Urinary bladder (tissue), 4 donors: ENCODE data around the gene POU3F2. TPM values are rescaled to one million over a fixed set of nuclear protein-coding genes. Genes with fewer than 3 reads are reported as not detected.

Experiments
- DNase-seq: peaks from one replicate; pipeline ENCODE4 v3.0.0-alpha.2; 2015; ENCODE audit errors: extremely low spot score
- H3K27ac ChIP-seq: one replicate; pipeline ENCODE4 v1.5.1; 2013; ENCODE audit warnings: low read depth, mild to moderate bottlenecking, moderate library complexity
- H3K36me3 ChIP-seq: one replicate; pipeline ENCODE4 v1.6.1; 2013; ENCODE audit warnings: mild to moderate bottlenecking, moderate library complexity; ENCODE audit not compliant: insufficient read depth
- H3K4me1 ChIP-seq: one replicate; pipeline ENCODE4 v1.6.1; 2013; ENCODE audit warnings: mild to moderate bottlenecking, moderate library complexity; ENCODE audit not compliant: insufficient read depth
- H3K4me3 ChIP-seq: one replicate; pipeline ENCODE4 v1.5.1; 2013; ENCODE audit warnings: low read depth, low read length
- WGBS: extraction: QIAGEN DNeasy Blood & Tissue Kit; methylation state at CpG from one replicate; pipeline ENCODE4 v1.1.7; 2013; 5-methylcytosine and 5-hydroxymethylcytosine counted together
- polyA plus RNA-seq: library from polyadenylated mRNA; stranded (reverse); fragments of 200-250 nt; gene quantifications from one replicate; pipeline ENCODE4 v1.2.3, GENCODE V29; 2013
- total RNA-seq: library from RNA; depleted of rRNA; stranded (reverse); fragments of >200 nt; gene quantifications from one replicate; pipeline ENCODE4 v1.2.3, GENCODE V29; 2014
- donor health status: healthy with polysubstance abuse.
- donor health status: healthy.

POU3F2 gene
- total and polyA plus RNA-seq, 2 donors: 0.03 to 0.16 TPM

DNA sequence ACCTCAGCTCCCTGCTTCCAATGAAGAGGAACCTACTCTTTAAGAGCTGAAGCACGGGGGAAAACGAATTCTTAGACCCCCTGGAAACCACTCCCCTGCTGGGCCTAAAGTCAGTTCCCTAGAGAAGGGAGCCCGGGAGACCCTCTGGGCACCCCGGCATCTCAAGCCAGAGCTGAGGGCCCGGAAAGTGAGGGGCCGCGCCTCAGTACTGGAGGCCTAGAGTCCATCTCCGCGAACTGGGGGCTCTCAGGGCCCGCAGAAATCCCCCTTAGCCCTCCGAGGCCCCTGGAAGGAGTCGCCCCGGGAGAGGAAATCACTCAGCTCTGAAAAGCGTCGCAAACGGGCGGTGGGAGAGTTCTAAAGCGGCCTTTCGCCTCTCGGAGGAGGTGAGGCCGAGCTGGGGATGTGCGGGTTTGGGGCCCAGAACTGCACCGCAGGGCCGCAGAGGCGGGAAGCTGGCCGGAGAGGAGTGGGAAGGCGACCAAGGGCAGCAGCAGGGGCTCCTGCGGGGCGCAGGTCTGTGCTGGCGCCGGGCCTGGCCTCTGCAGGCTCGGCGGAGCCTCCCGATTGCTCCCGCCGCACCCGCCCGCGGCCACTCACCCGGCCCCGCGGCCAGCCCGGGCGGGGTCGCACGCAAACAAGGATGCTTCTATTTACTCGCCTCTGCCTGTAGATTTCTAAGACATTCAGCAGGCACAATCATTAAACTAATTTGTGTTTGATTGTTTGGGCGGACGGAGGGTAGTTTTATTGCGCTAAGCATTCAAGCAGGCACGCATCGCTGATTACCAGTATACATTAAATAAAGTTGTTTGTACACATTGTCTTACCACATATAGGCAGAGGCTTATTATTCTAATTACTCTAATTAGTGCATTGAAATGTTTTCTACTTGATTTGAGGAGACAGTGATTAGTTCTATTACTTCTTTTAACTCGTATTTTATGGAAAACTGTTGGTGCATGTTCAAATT is 9.2 kb downstream of the POU3F2 start:
- H3K36me3 ChIP-seq: no peaks in the 10 kb centered on the region
- H3K4me3 ChIP-seq: no peak overlapping the region
- DNase-seq: no peak
- H3K27ac ChIP-seq: no peak overlapping the region
- no peaks in the 10 kb centered on the region for H3K4me1 ChIP-seq
- 11% methylated on average over 53 of the region's 53 CpGs for WGBS

DNA sequence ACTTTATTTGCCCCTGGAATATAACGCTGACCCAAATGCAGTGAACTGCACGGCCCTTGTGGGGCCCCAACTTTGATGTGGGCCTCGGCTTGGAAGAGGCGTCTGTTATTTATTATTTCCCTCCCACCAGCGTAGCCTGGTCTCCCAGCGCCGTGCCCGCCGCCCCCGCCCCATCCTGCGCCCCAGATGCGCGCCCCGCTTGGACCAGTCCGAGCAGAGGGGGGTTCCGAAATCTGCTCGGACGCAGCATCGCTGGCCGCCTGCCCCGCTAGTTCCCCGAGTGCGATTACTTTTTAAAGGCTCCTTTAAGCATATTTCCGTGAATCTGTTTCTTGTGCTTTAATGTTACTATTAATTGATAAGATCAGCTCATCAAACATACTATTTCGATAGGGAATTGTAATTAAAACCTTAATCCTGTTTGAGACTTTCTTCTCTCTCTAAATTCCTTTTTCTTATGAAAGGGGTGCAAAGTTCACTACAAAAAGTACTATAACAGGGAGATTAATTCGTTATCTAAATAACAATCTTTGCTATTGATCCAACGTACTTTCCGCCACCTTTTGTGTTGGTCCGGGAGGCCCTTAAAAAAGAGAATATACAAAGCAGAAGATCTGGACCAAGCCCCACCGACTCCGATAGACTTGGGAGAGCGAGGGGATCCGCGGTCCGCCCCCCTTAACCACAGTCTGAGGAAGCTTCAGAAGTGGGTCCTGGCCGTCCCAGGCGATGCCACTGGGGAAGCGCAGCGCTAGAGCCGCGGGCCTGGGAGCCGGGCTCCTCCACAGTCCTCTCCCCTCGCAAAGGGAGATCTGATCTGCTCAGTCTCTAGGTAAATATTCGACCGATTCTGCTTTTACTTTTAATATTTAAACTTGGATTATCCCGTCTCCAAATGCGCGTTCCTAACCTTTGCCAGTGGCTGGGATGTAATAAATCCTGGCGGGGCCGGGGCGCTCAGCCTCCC is 10.2 kb downstream of the POU3F2 start:
- no peak overlapping the region for H3K27ac ChIP-seq
- no peaks in the 10 kb centered on the region for H3K36me3 ChIP-seq
- H3K4me3 ChIP-seq: peak overlapping the region; percentile 29
- DNase-seq: no peak
- H3K4me1 ChIP-seq: no peaks in the 10 kb centered on the region
- WGBS: 4% methylated on average over 51 of the region's 51 CpGs

DNA sequence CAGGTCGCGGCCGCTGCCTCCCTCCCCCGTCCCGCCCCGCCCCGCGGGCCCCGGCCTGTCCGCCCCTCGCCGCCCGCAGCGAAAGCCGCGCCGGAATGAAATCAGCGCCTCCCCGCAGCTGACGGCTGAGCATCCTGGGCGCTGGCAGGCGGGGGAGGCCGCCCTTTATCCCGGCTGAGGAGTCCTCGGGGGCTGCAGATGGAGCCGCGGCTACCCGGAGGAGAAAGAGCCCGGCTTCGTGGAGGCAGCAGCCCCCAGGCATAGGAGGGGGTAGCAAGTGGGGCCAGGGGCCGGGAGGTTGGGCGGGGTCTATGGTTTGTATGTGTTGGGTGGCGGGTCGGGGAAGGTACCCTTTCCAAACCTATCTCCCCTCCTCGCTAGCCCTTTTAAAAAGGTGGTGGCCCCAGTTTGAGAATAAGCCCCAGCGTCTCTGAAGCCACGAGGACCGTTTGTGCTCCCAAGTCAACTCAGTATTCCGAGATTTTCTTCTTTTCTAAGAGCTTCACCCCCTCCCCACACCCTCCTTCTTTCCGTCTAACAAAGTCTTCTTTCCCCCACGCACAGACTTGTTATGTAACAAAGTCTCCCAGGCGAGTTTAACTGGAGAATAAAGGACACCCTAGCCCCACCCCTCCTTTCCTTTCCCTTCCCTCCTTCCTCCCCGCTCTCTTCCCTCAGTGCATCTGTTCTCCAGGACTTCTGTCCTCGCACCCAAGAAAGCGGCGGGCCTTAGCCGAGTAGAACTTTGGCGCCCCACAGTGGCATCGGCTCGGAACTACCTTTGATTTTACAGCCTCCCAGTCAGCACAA is 11.0 kb downstream of the POU3F2 start:
- Histone ChIP-seq H3K27ac (no peak overlapping the region), H3K4me1 (no peaks in the 10 kb centered on the region), H3K36me3 (no peaks in the 10 kb centered on the region), H3K4me3 (peak overlapping the region; percentile 29)
- peak; percentile 70 for DNase-seq
- 1% methylated on average over 50 of the region's 50 CpGs for WGBS

DNA sequence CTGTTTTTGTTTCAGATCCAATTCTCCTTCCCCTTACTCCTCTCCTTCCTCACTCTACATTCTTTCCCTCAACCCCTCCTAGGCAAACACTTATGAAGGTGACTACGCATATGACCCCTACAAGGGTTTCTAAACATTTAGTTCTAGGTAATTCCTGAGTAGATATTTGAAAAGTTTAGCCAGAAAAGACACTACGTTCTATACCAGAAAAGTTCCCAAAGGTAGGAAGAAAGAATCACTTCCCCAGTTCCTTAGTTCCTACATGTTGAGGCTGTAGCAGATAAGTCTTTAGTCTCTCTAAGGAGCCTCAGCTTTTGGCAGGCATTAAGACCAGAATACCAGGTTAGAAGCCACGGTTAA is 11.6 kb downstream of the POU3F2 start:
- Histone ChIP-seq H3K36me3 (no peaks in the 10 kb centered on the region), H3K4me1 (no peaks in the 10 kb centered on the region), H3K4me3 (no peak overlapping the region), H3K27ac (no peak overlapping the region)
- no peak for DNase-seq
- WGBS: 58% methylated on average over 3 of the region's 3 CpGs

DNA sequence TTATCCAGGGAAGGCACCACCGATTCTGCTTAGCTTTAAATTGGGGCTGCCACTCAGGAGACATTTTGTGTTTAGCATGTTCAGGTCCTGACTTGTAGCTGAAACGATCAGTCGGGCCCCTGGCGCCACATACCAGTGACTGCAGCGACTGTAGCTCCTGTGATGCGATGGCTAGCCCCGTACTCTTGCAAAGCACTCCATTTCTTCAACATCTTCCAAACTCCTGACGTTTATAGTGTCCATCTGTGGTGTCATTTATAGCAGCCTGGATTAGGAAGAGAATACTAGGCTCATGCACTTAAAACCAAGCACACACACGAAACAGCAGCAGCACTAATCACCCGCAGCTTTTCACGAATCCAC is 13.0 kb downstream of the POU3F2 start:
- DNase-seq: no peak
- WGBS: 27% methylated on average over 11 of the region's 11 CpGs
- Histone ChIP-seq H3K36me3 (no peaks in the 10 kb centered on the region), H3K4me3 (no peak overlapping the region), H3K4me1 (no peaks in the 10 kb centered on the region), H3K27ac (no peak overlapping the region)

DNA sequence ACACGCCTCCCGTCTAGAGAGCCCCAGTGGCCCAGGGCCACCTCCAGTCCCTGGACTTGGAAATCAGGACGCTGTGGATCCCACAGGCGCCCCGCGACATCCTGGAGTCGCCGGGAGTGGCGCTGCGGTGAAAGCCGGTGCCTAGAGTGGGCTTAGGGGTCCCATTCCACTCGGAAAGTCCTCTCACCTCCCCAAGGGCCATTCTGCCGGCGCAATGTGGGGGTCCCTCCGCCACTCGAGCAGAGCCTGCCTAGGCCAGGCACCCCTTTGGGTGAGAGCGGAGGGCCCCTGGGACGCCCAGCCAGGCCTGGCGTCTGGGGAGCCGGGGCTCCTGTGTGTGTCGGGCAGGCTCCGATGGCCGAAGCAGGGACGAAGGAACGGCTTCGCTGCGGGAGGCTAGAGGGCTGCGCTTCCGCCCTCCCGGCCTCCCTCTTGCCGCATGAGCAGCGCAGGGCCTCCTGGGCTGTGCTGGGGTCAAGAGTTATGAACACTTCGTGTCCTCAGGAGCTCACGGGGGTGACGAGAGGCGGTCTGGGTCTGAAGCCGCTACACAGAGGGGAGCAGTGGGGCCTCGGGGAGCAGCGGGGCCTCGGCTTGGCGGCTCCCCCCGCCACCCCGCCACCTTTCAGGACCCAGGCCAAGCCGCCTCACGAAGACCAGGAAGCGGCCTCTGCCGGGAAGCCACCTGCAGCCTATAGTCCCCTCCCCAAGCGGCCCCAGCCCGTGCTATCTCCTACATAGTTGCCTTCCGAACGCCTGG is 13.6 kb downstream of the POU3F2 start:
- Histone ChIP-seq H3K36me3 (no peaks in the 10 kb centered on the region), H3K27ac (no peak overlapping the region), H3K4me1 (no peaks in the 10 kb centered on the region), H3K4me3 (no peak overlapping the region)
- 4% methylated on average over 51 of the region's 51 CpGs for WGBS
- DNase-seq: no peak

DNA sequence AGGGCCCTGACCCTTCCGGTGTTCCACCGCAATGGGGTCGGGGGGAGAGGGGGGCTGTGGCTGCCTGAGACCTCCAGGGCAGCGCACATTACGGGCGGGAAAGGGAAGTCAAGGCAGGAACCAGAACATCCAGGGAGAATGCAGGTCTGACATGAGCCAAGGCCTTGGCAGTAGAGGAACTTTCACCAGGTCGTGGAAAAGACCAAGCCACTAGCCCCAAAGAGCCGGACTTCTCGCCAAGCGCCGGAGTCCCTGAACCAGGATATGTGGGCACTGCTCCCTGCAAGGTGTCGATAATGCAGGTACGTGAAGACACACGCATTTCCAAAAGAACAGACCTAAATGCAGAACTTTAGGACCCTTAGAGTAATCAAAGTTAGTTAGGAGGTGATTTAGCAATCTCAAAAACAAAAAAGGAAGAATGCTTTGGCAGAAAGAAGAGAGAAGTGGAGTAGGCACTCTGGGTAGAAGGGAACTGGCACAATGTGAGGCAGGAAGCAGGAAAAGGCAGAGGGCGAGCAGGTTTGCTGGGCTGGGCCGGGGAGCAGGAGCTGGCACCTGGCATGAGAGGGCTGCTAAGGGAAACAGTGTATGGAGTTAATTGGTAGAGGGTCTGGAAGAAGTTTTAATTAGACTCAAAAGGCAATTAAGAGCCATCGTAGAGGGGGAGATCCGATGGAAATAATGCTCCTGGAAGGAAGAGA is 14.3 kb downstream of the POU3F2 start:
- Histone ChIP-seq H3K27ac (no peak overlapping the region), H3K4me1 (no peaks in the 10 kb centered on the region), H3K36me3 (no peaks in the 10 kb centered on the region), H3K4me3 (no peak overlapping the region)
- 49% methylated on average over 18 of the region's 18 CpGs for WGBS
- no peak for DNase-seq

GRCh38 chr6:98864497-98864896 is 30.1 kb downstream of the POU3F2 start:
- Histone ChIP-seq H3K4me3 (no peak overlapping the region), H3K27ac (no peak overlapping the region), H3K36me3 (no peaks in the 10 kb centered on the region), H3K4me1 (no peaks in the 10 kb centered on the region)
- no peak for DNase-seq
- WGBS: 89% methylated on average over 6 of the region's 6 CpGs

DNA sequence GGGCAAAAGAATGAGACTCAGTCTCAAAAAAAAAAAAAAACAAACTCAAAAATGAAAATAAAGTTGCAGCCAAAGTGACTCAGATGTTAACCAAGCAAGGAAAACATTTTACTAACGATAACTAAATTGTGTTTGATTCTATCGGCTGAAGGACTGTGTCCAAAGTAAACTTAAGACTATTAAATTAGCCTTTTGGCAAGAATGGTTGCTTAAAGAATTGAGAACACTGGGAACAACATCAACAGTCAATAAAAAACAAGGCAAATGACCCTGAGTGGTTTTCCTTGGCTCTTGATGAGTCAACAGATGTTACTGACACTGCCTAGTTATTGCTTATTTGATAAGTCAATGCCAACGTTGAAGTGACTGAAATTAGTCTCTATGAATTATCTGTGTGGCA is 36.7 kb downstream of the POU3F2 start:
- Histone ChIP-seq H3K4me3 (no peak overlapping the region), H3K27ac (no peak overlapping the region), H3K36me3 (no peaks in the 10 kb centered on the region), H3K4me1 (no peaks in the 10 kb centered on the region)
- DNase-seq: no peak
- WGBS: 44% methylated on average over 3 of the region's 3 CpGs

GRCh38 chr6:98871821-98872220 is 37.4 kb downstream of the POU3F2 start:
- Histone ChIP-seq H3K36me3 (no peaks in the 10 kb centered on the region), H3K4me3 (no peak overlapping the region), H3K4me1 (no peaks in the 10 kb centered on the region), H3K27ac (no peak overlapping the region)
- WGBS: 75% methylated on average over 3 of the region's 3 CpGs
- DNase-seq: no peak

- Histone ChIP-seq H3K27ac (no peak overlapping the region), H3K4me1 (no peaks in the 10 kb centered on the region), H3K4me3 (no peak overlapping the region), H3K36me3 (peaks cover 1% of the 10 kb centered on the region)
- no peak for DNase-seq
- WGBS: 77% methylated on average over 2 of the region's 2 CpGs
These were observed 41.0 kb downstream of the POU3F2 start for GRCh38 chr6:98875375-98875774.

GRCh38 chr6:98877250-98877649 is 42.9 kb downstream of the POU3F2 start:
- H3K4me1 ChIP-seq: no peaks in the 10 kb centered on the region

More at GRCh38 chr6:98877250-98877649, 42.9 kb downstream of the POU3F2 start:
- H3K27ac ChIP-seq: no peak overlapping the region
- H3K4me3 ChIP-seq: no peak overlapping the region
- peaks cover 1% of the 10 kb centered on the region for H3K36me3 ChIP-seq
- DNase-seq: no peak
- WGBS: 3% methylated on average over 1 of the region's 1 CpG
